HG02852 (cell line): ENCODE results near the gene CEPT1.

Experiments
- ATAC-seq: cut with Tn5 transposase; IDR thresholded peaks from one replicate; pipeline ENCODE4 v1.9.1; 2021; ENCODE audit warnings: mild to moderate bottlenecking, moderate library complexity; ENCODE audit not compliant: unreplicated experiment

Gene CEPT1

GRCh38 chr1:111145963-111146768 lies 6.1 kb downstream of the CEPT1 start:
- ATAC-seq, result no peak

- no peak for ATAC-seq
Observed at GRCh38 chr1:111147948-111148347, 7.9 kb downstream of the CEPT1 start.

- ATAC-seq, result peak; percentile 71
Observed at GRCh38 chr1:111148376-111148881, 8.4 kb downstream of the CEPT1 start.

- no peak for ATAC-seq
Observed at GRCh38 chr1:111151838-111152237, 11.8 kb downstream of the CEPT1 start.

GRCh38 chr1:111154021-111154999 lies 14.3 kb downstream of the CEPT1 start:
- no peak for ATAC-seq

- ATAC-seq, result no peak
Observed at GRCh38 chr1:111157431-111157830, 17.4 kb downstream of the CEPT1 start.

GRCh38 chr1:111161843-111162487 lies 21.9 kb downstream of the CEPT1 start:
- ATAC-seq, result no peak

- ATAC-seq, result no peak
Observed at GRCh38 chr1:111162488-111162880, 22.5 kb downstream of the CEPT1 start.

GRCh38 chr1:111163363-111163762 lies 23.3 kb downstream of the CEPT1 start:
- no peak for ATAC-seq

- no peak for ATAC-seq
Observed at GRCh38 chr1:111164151-111164550, 24.1 kb downstream of the CEPT1 start.

- no peak for ATAC-seq
Observed at GRCh38 chr1:111172463-111172862, 32.4 kb downstream of the CEPT1 start.

GRCh38 chr1:111174070-111174469 lies 34.0 kb downstream of the CEPT1 start:
- peak; percentile 57 for ATAC-seq

GRCh38 chr1:111175349-111175748 lies 35.3 kb downstream of the CEPT1 start:
- ATAC-seq, result no peak

- no peak for ATAC-seq
Observed at GRCh38 chr1:111176678-111177077, 36.7 kb downstream of the CEPT1 start.

- no peak for ATAC-seq
Observed at GRCh38 chr1:111179968-111180533, 40.0 kb downstream of the CEPT1 start.

GRCh38 chr1:111182052-111182451 lies 42.0 kb downstream of the CEPT1 start:
- no peak for ATAC-seq

- no peak for ATAC-seq
Observed at GRCh38 chr1:111183308-111184069, 43.5 kb downstream of the CEPT1 start.

- ATAC-seq, result no peak
Observed at GRCh38 chr1:111184663-111185062, 44.6 kb downstream of the CEPT1 start.

GRCh38 chr1:111190931-111191451 lies 51.0 kb downstream of the CEPT1 start:
- no peak for ATAC-seq

GRCh38 chr1:111191496-111191895 lies 51.5 kb downstream of the CEPT1 start:
- no peak for ATAC-seq
